Measurements from ENCODE around the gene ZNF213.

The ZNF213 gene

DNA sequence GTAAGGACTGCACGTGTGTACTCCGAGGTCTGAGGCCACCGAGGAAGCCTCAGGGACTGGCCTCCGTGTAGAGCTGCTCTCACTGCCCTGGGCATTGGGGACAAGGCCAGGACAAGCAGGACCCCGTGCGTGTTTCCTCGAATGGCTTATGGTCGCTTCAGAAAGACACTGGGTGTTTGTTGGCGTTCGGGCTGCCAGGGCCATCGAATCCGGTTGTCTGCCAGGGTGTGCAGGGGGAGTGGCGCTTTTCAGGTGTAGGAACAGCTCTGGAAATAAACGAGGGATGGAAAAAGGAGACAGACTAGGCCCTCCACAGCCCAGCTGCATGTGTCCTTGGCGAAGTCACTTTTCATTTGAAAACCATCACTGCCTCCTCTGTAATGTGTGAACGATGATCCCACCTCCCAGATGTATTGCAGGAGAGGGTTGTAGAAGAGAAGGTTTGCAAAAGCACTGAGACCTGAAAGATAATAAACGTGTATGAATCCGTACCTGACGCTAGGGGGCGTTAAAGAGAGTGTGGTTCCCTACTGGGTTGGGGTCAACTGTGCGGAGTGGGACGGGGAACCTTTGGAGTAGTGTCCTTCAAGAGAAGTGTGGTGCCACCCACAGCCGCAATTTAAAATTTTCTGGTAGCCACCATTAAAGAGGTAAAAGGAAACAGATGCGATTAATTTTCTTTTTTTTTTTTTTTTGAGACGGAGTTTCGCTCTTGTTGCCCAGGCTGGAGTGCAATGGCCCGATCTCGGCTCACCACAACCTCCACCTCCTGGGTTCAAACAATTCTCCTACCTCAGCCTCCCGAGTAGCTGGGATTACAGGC is 33.6 kb upstream of the ZNF213 start:
- DNase-seq (ENCODE audit: low spot score): peak; percentile 65

DNA sequence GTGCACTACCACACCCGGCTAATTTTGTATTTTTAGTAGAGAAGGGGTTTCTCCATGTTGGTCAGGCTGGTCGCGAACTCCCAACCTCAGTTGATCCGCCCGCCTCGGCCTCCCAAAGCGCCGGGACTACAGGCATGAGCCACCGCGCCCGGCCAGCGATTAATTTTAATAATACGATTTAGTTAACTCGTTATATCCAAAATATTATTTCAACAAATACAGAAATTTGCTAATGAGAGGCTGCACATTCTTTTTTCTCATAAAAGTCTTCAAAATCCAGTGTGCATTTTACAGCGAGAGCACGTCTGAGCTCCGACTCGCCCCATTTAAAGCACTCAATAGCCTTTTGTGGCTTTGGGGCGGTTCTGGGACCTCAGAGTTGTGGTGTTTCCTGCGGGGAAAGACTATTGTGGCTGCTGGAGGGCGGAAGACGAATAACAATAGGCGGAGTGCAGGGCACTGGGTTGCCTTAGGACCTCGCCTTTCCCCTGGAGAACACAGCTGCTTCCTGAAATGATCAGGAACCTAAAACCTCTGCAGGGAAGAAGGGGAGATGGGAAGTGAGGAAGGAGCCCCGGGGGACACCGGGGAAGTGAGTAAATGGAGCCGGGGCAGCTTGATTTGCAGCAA is 32.9 kb upstream of the ZNF213 start:
- peak; percentile 52 for DNase-seq (ENCODE audit: low spot score)

DNA sequence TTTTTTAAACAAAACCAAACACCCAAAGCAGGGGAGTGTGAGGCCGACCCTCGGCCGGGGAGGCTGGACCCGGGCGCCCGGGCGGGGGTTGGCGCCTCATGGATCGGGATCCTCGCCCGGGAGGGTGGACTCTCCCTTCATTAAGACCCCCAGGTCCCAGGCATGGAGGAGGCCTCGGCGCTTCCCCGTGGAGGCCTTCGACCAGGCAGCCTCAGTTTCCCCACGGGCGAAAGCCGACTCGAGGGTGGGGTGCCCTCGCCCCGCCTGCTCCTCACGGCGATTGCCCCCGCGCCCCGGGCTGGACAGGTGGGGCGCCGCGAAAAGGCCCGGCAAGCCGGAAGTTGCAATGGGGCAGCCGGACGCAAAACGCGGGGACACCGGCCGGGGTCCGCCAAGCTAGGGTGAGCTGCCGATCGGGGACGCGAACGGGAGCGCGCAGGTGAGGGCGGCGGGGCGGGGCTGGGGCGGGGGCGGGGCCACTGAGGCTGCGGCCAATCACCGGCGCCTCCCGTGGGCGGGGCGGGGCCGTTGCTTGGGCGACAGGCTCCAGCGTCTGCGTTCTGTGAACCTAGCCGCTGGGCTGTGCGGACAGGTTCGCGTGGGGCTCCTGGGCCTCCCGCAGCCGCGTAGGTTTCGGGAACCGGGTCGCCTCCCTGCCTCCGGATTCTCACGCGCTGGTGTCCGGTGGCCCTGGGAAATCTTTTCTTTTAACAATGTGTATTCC is 28.5 kb upstream of the ZNF213 start:
- peak; percentile 90 for DNase-seq (ENCODE audit: low spot score)

DNA sequence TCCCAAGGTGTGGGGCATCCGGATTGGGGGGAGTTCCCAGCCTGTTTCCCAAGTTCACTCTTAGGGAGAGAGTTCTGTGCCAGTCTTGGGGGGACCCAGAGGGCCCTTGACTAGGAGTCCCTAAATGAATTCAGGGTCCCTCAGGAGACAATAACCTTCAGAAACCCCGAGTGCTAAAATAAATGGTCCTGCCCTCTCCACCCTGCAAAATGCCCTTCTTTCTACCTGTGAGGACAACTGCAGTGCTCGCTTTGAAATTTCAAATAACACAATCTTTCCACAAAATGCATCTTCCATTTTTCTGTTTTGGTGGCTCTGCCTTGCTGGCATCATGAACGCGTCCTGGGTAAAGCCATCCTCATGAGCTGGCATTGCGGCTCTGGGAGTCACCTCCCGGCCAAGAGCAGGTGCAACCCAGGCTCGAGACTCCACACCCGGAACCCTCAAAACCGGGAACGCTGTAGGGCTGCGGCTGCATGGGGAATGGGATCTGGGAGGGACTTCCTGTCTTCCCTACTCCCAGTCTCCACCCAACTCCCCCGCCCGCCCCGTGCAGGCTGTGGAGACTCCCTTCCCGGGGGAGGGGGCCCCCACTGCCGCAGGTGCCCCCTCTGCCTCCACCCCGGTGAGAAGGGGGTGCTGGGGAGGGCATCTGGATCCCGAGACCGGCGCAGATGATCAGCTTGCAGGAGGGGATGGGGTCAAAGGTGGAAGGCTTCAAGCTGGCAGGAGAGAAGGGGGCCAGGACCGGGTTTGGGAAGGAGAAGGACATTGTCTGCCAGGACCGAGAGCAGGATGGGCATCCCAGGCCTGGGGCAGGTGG is 22.6 kb upstream of the ZNF213 start, which contains the start of gene ZNF205:
TSS of gene ZNF205 (plus strand) at position 529 of the 823 bp plus-strand sequence. CDS start 845 bp downstream, outside the sequence.
- DNase-seq (ENCODE audit: low spot score): no peak

DNA sequence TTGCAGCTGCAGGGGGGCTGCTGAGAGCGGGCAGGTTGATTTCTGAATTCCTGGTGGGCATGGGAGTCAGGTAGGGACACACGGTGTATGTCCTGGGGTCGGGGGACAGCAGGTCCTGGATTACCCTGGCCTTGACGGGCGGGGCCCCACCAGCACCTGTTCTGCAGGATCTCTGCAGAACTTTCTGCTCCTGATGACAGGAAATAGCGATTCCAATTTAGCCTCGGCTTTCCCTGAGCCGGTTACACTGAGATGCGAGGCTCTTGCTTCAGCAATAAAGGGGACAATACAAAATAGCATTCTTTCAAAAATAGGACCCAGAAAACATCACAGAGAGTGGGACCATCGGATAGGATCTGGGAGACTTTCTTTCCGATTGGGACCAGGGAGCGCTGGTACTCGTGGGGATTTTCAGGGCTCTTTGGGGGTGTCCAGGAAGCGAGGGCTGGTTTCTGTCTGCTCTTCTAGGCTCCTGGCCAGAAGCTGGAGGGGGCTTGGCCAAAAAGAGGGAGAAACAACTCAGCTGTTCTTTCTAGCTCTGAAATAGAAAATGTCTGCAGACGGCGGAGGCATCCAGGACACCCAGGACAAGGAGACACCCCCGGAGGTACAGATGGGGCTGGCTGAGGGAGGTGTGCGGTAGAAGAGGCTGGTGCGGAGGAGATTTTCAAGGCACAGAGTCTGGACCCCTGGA is 21.8 kb upstream of the ZNF213 start:
- no peak for DNase-seq (ENCODE audit: low spot score)

DNA sequence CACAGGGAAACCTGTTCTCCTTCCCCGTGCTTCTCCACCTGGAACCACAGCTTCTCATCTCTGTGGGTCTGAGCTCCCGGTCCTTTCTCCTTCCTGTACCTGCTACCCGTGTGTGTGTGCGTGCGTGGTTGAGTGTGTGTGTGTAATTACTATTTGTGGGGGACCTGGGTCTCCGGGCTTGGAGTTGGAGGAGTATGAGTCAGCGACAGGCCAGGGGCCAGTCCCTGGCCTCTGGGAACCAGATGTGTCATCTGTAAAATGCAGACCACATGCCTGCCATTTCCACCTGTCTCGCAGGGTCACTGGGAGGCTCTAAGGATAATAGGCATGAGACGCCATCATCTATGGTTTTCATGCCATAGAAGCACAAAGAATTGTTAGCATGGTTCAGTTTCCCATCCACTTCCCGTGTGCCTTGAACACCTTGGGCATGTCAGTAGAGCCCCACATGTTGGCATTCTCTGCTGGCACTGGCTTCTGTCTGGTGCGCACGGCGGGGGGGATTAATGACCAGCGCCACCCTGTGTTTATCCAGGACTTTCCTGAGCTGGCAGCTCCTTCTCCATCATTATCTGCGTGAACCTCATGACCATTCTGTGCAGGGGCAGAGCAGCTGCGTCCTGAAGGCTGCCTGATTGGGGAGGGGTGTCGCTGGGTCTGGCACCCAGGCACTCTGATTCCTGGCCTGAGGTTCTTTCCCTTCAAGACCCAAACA is 20.9 kb upstream of the ZNF213 start:
- no peak for DNase-seq (ENCODE audit: low spot score)

DNA sequence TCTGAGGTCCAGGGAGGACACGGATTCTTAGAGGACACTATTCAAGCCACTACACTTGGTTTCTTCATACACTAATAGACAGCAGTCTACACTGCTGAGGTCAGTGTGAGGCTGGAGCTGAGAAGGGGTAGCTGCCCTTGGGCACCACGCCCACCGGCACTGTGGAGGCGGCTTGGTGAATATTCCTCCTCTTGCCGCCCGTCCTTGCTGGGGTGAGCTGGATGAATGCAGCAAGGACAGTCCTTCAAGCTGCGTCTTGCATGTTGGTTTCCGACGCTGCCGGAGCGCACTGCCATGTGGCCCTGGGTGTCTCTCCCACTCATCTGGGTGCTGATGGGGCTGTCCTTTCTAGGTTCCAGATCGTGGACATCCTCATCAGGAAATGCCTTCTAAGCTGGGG is 19.8 kb upstream of the ZNF213 start:
- no peak for DNase-seq (ENCODE audit: low spot score)

DNA sequence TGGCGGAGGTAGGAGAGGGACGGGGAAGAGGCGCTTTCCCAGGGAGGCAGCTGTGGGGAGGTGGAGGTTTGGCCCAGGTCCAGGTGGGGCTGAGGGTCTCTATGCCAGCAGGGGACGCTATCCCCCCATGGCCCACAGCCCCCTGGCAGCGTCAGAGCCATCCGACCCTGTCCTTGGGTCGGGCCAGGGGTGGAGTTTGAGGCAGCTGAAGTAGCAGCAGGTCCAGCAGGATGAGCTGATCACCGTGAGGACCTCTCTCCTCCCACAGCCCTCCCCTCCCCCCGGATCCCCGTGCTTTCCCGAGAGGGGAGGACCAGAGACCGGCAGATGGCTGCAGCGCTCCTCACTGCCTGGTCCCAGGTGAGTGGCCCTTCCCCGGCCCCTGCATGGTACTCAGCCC is 19.3 kb upstream of the ZNF213 start:
- DNase-seq (ENCODE audit: low spot score): no peak

DNA sequence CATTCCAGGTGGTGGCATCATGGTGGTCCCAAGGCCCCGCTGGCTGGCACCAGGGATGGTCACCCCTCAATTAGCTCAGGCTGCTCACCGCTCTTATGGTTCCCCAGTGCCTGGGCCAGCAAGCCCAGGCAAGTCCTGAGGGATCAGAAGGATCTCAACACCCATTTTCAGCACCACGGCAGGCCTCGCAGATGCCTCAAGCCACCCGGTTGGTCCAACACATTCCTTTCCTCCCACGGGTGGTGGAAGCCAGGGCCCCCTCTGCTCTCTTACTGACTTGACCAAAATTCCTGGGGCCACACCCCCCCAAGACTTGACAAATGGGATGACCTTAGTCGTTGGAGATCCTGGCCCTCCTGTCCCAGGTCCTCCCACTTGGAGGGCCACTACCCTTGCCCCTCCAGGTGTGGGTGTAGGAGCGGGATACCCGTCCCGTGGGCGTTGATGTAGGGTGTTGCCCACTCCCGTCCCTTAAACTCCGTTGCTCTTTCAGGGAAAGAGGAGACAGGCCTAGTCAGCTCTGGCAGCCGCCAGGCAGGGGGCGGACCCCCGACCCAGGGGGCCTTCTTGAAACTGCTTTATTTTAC is 16.5 kb upstream of the ZNF213 start:
- no peak for DNase-seq (ENCODE audit: low spot score)

DNA sequence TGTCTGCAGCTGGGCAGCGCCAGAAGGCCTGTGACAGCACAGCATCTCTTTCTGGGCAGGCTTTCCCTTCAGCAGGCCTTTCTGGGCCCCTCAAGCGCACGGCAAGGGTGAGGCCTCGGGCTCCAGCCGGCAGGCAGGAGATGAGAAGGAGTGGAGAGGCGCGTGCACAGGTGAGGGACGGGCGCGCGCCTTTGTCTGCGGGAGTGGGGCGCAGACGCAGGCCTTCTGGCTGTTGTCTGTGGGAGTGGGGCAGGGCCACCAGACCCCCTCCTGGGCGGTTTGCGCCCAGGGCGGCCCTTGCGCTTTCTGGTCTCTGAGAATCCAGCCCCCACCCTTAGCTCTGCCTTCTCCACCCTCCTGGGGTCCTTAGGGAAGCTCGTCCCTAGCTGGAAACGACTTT is 16.0 kb upstream of the ZNF213 start:
- DNase-seq (ENCODE audit: low spot score): no peak

DNA sequence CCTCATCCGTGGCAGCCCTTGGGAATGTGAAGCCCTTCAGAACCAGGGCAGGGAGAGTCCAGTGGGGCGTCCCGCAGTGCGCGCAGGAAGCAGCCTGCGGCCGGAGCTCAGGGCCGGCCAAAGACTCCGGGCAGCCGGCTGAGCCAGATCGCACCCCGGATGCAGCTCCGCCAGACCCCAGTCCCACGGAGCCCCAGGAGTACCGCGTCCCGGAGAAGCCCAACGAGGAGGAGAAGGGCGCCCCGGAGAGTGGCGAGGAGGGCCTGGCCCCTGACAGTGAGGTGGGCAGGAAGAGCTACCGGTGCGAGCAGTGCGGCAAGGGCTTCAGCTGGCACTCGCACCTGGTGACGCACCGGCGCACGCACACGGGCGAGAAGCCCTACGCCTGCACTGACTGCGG is 15.5 kb upstream of the ZNF213 start:
- DNase-seq (ENCODE audit: low spot score): no peak

DNA sequence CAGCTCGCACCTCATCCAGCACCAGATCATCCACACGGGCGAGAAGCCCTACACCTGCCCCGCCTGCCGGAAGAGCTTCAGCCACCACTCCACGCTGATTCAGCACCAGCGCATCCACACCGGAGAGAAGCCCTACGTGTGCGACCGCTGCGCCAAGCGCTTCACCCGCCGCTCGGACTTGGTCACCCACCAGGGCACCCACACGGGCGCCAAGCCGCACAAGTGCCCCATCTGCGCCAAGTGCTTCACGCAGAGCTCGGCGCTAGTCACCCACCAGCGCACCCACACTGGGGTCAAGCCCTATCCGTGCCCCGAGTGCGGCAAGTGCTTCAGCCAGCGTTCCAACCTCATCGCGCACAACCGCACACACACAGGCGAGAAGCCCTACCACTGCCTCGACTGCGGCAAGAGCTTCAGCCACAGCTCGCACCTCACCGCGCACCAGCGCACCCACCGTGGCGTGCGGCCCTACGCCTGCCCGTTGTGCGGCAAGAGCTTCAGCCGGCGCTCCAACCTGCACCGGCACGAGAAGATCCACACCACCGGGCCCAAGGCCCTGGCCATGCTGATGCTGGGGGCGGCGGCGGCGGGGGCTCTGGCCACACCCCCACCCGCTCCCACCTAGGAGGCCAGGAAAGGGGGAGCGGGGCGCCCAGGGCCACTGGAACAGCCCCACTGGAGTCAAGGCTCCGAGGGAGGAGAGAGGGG is 15.0 kb upstream of the ZNF213 start:
- DNase-seq (ENCODE audit: low spot score): no peak

DNA sequence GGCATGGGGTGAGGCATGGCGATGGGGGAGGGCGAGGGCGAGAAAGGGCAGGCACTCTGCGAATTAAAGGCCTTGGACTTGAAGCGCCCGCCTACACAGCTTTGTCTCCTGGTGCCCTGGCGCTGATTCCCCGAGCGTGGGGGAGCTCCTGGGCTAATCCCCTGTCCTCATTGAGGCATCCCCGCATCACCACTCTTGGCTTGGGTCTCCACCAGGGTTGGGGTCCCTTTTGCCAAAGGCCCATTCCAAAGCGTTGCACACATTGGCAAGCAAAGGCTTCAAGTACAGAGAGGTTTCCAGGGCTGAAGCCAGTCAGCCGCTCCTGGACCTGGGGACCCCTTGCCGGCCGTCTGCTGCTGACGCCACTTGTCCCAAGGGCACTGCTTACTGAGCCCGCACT is 14.4 kb upstream of the ZNF213 start:
- DNase-seq (ENCODE audit: low spot score): no peak

DNA sequence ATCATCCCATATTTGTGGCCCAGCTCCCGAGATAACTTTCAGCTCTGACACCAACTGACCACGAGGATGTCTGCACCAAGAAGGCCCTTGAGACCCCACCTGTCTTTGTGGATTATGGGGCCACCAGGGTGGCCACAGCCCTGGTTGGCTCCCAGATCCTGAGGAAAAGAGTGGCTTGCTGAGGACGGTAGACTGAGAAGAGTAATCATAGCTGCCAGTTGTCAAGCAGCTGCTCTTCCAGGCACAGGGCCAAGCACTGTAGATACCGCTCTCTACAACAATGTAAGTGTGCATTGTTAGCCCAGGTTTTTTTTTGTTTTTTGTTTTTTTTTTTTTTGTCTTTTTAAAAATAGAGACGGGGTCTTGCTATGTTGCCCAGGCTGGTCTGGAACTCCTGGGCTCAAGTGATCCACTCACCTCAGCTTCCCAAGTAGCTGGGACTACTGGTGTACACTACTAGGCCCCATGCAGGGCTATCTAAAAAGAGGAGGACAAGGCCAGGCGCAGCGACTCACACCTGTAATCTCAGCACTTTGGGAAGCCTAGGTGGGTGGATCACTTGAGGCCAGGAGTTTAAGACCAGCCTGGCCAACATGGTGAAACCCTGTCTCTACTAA is 12.9 kb upstream of the ZNF213 start:
- DNase-seq (ENCODE audit: low spot score): no peak

DNA sequence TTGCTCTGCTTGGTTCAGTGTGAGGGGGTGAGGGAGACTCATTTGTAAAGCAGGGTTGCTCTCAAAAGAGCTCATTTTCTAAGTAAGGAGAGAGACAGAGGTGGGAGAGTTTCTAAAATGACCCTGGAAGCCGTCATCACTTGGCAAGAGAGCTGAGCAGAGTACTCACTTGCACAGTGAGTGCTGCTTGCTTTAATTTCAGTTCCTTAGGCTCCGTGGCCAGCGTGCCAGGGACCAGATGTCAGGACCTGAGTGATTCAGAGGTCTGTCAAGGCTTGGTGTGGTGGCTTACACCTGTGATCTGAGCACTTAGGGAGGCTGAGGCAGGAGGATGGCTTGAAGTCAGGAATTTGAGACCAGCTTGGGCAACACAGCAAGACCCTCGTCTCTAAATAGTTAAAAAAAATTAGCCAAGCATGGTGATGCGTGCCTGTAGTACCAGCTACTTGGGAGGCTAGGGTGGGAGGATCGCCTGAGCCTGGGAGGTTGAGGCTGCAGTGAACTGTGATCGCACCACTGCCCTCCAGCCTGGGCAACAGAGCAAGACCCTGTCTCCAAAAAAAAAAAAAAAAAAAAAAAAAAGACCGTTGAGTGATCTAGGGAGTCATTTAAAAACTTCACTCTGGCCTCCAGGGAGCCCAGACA is 11.8 kb upstream of the ZNF213 start:
- DNase-seq (ENCODE audit: low spot score): no peak

DNA sequence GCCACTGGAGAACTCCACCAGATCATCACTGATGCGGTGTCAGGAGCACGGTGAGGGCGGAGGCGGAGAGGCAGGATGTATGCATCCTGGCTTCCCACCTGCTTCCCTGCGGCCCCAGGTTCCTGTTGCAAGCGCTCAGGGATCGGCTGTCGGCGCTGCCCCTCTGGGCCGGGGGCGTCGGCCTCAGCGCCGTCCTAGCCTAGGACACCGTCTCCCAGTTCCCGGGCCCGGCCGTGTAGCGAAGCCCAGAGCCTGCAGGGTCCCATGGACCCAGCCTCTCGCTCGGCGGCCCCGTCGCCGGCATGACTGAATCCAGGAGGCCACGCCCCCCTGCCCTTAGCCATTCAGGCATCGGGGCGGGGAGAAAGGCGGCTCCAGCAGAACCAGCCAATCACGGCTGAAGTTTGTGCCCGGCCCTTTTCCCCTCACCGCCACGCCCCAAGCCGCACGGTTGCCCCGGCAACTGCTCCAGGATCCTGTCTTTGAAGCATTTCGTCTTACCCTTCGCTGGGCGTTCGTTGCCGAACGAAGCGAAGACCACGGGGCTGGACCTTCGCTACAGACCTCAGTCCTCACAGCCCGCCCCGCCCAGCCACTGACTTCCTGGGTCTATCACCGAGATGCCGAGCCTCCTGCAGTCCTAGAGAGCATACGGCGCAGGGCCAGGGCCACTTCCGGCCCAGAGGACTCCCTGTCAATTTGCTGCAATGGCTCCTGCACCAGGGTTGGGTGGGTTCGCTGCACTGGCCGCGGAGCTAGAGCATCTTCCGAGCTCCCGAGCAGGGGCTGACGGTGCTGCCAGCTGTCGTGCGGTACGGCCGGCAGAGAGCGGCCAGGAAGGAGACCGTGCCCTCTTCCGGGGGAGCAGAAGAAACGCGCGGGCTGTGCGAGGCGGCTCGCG is 10.6 kb upstream of the ZNF213 start:
- peak; percentile 96 for DNase-seq (ENCODE audit: low spot score)

DNA sequence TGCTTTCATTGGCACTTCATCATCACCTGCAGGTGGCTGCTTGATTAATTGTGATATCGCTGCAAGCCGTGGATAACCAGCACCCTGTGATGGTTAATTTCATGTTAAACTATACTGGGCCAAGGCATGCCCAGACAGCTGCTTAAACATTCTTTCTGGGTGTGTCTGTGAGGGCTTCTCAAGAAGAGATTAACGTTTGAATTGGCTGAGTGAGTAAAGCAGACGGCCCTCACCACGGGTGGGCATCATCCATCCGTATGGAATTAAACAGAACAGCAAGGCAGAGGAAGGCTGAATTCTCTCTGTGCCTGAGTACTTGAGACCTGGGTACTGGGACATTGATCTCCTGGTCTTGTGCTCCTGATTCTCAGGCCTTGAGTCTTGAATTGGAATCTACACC is 7.1 kb upstream of the ZNF213 start:
- DNase-seq (ENCODE audit: low spot score): no peak

Data from CD4-positive, alpha-beta T cell treated with Interleukin-6 at 100 ng/mL for 8 hours (primary cell).